Stomach (tissue), 4 donors: ENCODE measurements around the gene ELN.

Source experiments
- EP300 ChIP-seq: sonication (generic); formaldehyde crosslinking; IDR thresholded peaks from one replicate; pipeline ENCODE4 v1.6.1; 2017; ENCODE audit warnings: antibody characterized with exemption
- POLR2A ChIP-seq, 4 donors: fragments of 450-650 bp; IDR thresholded peaks; one replicate each; pipeline ENCODE4 v1.6.1; 2016; ENCODE audit warnings: antibody characterized with exemption in 4 of 4, control low read depth in 2 of 4, mild to moderate bottlenecking in 1 of 4, moderate library complexity in 1 of 4
- POLR2AphosphoS5 ChIP-seq, 3 donors: sonication (generic); formaldehyde crosslinking; IDR thresholded peaks; one replicate each; pipeline ENCODE4 v1.6.1; 2016; ENCODE audit warnings: antibody characterized with exemption in 3 of 3
- TF ChIP-seq, protein P1 (sequence below), 7 experiments: fragments of 450-650 bp in 4 of 7; fragments of 200-600 bp in 3 of 7; sonication (generic) in 3 of 7; IDR thresholded peaks; one replicate each; pipeline ENCODE4 v1.5.1; 2016 to 2019; ENCODE audit warnings: antibody characterized with exemption in 7 of 7, control low read depth in 2 of 7, mild to moderate bottlenecking in 1 of 7

DNA sequence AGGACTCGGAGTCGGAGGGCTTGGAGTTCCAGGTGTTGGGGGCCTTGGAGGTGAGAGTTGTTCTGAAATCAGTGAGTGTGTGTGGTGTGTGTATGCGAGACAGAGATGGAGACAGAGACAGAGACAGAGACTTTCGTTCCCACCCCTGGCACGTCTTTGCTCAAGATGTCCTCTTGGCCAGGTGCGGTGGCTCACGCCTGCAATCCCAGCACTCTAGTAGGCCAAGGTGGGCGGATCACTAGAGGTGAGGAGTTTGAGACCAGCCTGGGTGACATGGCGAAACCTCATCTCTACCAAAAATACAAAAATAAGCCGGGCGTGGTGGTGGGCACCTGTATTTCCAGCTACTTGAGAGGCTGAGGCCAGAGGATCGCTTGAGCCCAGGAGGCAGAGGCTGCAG lies 35.7 kb downstream of the ELN start:
- TF ChIP-seq POLR2A (IDR thresholded peaks at IDR 0.05) (no peak), EP300 (no peak), POLR2AphosphoS5 (IDR thresholded peaks at IDR 0.05) (no peak)
- TF ChIP-seq, protein P1, sequence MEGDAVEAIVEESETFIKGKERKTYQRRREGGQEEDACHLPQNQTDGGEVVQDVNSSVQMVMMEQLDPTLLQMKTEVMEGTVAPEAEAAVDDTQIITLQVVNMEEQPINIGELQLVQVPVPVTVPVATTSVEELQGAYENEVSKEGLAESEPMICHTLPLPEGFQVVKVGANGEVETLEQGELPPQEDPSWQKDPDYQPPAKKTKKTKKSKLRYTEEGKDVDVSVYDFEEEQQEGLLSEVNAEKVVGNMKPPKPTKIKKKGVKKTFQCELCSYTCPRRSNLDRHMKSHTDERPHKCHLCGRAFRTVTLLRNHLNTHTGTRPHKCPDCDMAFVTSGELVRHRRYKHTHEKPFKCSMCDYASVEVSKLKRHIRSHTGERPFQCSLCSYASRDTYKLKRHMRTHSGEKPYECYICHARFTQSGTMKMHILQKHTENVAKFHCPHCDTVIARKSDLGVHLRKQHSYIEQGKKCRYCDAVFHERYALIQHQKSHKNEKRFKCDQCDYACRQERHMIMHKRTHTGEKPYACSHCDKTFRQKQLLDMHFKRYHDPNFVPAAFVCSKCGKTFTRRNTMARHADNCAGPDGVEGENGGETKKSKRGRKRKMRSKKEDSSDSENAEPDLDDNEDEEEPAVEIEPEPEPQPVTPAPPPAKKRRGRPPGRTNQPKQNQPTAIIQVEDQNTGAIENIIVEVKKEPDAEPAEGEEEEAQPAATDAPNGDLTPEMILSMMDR (IDR thresholded peaks at IDR 0.05), result no peak
